ENCODE data around the gene ALPL.

Gene ALPL

DNA sequence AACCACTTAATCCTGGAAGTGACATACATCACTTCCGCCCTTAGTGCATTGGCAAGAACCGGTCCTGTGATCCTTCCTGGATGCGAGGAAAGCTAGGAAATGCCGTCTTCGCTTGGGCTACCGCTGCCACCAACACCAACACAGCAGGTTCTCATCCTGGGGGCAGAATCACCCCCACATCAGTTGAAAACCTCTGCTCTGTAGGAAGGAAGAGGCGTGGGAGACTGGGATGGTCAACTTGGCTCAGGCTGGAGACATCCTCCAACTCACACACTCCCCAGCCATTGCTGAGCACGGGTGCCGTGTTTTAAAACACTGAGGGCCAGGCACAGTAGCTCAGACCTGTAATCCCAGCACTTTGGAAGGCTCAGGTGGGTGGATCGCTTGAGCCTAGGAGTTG lies 74.9 kb downstream of the ALPL start:
- TF ChIP-seq, protein P1, sequence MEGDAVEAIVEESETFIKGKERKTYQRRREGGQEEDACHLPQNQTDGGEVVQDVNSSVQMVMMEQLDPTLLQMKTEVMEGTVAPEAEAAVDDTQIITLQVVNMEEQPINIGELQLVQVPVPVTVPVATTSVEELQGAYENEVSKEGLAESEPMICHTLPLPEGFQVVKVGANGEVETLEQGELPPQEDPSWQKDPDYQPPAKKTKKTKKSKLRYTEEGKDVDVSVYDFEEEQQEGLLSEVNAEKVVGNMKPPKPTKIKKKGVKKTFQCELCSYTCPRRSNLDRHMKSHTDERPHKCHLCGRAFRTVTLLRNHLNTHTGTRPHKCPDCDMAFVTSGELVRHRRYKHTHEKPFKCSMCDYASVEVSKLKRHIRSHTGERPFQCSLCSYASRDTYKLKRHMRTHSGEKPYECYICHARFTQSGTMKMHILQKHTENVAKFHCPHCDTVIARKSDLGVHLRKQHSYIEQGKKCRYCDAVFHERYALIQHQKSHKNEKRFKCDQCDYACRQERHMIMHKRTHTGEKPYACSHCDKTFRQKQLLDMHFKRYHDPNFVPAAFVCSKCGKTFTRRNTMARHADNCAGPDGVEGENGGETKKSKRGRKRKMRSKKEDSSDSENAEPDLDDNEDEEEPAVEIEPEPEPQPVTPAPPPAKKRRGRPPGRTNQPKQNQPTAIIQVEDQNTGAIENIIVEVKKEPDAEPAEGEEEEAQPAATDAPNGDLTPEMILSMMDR (IDR thresholded peaks at IDR 0.05; ENCODE audit: low read depth, low read length, missing control alignments): no peak
- DNase-seq (ENCODE audit: extremely low read depth, low read depth): no peak
- no peak overlapping the region for H3K4me3 ChIP-seq (replicated peaks; ENCODE audit: low read depth, low read length)

DNA sequence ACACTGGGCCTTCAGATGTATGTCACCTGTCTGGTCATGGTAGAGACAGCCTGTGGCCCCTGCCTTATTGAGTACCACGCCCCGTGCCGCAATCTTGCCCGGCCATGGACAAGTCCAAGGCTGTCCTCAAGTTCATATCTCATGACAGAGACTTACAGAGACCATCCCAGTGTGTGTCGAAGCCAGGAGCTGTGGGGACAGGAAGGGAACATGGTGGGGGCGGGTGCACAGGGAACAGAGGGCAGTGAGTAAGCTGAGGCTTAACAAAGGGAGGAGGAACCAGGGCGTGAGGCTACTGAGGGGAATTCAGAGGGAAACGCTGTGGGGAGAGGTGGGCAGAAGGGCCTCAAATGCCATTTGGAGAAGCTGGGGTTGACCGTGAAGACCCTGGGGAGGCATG lies 75.8 kb downstream of the ALPL start:
- no peak for DNase-seq (ENCODE audit: extremely low read depth, low read depth)
- TF ChIP-seq, protein P1 (IDR thresholded peaks at IDR 0.05; ENCODE audit: low read depth, low read length, missing control alignments): no peak
- H3K4me3 ChIP-seq (replicated peaks; ENCODE audit: low read depth, low read length): no peak overlapping the region

DNA sequence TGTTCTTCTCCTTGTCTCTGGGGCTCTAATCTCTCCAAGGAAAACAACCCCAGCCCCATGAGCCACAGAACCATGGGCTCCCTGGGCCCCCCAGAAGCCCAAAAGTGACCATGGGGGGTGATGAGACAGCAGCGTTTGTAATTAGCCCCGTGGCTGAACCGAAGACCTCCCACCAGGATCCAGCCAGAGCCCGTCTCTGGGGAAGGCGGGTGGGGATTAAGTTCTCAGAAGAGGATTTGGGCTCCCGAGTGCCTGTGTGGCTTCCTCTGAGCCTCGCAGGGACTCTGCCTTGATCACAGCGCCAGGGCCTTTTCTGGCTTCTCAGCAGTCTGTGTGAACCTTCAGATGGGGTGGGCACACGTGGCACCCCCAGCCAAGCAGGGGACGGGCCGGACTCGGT lies 77.0 kb downstream of the ALPL start:
- DNase-seq (ENCODE audit: extremely low read depth, low read depth): no peak
- H3K4me3 ChIP-seq (replicated peaks; ENCODE audit: low read depth, low read length): no peak overlapping the region
- TF ChIP-seq, protein P1 (IDR thresholded peaks at IDR 0.05; ENCODE audit: low read depth, low read length, missing control alignments): no peak

DNA sequence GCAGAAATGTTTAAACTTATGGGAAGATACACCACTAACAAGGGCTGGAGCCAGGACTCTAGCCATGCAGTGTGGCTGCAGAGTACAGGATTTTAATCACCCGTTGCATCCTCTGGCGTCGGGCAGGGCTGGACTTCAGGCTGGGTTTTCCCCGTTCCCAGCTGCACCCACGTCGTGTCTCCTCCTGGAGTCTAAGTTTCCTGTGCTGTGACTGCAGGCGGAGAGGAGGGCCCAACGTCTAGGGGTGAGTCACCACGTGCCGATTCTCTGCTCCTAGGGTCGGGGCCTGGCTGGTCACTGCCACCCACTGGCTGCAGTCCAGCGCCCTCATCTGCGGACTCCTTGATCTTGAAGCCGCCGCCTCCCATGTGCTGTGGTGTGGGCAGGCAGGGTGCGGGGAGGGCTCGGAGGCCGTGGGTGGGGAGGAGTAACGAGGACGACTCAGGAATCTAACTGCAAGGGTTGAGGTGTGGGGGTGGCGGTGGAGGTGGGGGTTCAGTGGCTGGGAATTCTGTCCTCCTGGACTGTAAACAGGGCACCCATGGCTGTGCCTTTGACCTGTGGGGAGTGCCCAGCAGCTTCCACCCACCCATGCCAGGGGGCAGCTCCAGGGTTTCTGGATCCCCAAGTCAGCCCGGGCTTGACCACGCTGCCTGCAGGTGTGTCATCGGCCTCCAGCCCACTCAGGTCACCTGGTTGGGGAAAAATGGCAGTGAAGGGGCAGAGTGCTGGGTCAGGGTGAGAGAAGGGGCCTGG lies 77.8 kb downstream of the ALPL start:
- H3K4me3 ChIP-seq (replicated peaks; ENCODE audit: low read depth, low read length): no peak overlapping the region
- DNase-seq (ENCODE audit: extremely low read depth, low read depth): peak; percentile 44
- TF ChIP-seq, protein P1 (IDR thresholded peaks at IDR 0.05; ENCODE audit: low read depth, low read length, missing control alignments): no peak

DNA sequence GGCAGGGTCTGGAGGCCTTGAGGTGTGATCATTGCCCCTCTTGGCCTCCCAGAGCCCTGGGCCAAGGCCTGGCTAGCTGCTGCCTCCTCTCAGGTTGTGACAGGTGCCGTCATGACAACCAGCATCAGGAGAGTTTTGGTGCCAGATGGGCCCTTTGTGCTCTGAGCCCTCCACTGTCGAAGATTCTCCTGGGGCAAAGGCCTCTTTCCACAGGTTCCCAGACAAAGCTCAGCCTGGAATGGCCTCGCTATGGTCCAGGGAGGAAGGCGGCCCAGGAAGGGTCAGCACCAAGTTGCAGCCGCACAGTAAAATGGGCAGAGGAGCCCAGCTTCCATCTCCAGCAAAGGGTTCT lies 78.4 kb downstream of the ALPL start:
- DNase-seq (ENCODE audit: extremely low read depth, low read depth): no peak
- no peak overlapping the region for H3K4me3 ChIP-seq (replicated peaks; ENCODE audit: low read depth, low read length)
- TF ChIP-seq, protein P1 (IDR thresholded peaks at IDR 0.05; ENCODE audit: low read depth, low read length, missing control alignments): no peak

DNA sequence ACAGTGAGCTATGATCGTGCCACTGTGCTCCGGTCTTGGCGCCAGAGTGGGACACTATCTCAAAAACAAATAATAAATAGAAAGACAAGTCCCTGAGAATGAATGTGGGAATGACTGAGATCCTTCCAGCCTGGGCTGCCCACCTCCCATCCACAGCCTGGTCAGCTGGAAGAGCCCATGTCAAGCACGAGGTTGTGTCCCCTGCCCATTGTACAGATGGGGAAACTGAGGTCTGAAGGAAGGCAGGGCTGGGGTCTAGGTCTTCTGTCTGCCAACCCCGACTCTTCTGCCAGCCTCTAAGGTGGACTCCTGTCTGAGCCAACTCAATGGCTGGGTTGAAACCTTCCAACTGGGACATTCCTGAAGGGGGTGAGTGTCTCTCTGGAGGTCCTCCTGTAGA lies 80.4 kb downstream of the ALPL start:
- TF ChIP-seq, protein P1 (IDR thresholded peaks at IDR 0.05; ENCODE audit: low read depth, low read length, missing control alignments): no peak
- no peak overlapping the region for H3K4me3 ChIP-seq (replicated peaks; ENCODE audit: low read depth, low read length)
- no peak for DNase-seq (ENCODE audit: extremely low read depth, low read depth)
